HG03521 (cell line): ENCODE measurements around the gene VN1R5.

Experiments used
- ATAC-seq: cut with Tn5 transposase; IDR thresholded peaks from one replicate; pipeline ENCODE4 v1.9.1; 2021; ENCODE audit warnings: mild to moderate bottlenecking, moderate library complexity; ENCODE audit not compliant: unreplicated experiment

The VN1R5 gene

DNA sequence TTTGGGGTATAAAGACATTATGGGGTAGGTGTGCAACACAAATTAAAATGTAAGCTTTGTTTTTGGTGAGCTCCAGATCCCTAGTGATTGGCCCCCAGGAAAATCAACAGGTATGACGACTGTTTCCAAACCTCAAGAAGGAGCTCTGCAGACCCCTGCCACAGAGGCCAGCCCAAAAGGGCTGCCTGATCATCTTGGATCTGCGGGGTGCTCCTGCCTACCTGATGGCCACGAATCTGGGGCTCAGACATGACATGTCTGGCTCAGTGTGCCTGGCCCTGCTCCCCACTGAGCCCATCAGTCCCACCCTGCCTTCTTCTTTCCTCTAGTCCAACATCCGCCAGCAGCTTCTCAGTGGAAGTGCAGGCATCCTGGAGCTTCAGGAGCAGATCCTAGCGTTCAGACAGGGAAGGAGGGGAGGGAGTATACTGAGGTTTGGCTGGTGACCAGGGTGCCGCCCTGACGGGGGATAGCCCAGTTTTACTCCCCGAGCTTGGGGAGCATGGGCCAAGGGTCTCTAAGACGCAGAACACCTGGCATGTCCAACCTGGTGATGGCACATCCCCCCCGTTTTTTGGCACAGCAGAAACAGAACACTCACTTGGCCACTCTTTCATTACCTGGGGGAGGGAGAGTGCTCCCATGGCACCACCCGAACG is 44.0 kb downstream of the VN1R5 start:
- no peak for ATAC-seq

DNA sequence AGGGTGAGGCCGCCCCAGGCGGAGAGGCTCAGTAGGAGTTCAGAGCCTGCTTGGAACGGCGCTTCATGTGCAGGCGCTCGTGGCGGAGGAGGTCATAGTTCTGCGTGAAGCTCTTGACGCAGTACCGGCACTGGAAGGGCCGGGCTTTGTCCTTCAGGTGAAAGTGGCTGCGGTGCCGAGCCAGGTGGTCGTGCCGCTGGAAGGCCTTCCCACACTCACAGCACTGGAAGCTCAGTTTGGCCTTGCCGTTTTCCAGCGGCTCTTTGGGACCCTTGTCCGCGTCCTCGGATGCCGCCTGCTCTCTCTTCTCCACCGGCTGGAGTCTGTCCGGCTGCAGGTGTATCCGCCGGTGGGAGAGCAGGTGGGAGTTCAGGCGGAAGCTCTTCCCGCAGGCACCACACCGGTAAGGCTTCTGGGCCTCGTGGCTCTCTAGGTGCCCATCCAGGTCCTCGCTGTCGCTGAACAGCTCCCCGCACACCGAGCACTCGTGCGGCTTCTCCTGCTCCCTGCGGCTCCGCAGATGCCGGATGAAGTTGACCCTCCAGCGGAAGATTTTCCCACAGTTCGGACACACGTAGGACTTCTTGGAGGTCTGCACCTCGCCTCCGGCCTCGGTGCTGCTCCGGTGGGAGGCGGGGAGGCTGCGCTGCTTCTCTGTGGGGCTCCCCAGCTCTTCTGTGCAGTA is 44.8 kb downstream of the VN1R5 start:
- no peak for ATAC-seq

DNA sequence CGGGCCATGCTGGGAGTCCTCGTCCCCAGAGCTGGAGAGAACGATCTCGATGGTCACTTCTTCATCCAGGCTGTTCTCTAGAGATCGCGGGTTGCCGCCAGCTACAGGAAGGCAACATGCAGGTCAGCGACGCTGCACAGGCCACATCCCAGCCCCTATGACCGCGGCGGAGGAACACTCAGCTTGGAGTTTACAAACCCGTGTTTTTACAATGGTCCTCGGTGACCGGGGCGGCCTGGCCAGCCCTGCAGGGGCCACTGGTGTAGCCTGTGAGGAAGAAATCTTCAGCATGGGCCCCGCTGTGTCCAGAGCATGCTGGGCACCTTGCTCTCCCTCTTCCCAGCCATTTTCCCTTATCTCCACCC is 45.3 kb downstream of the VN1R5 start:
- no peak for ATAC-seq

DNA sequence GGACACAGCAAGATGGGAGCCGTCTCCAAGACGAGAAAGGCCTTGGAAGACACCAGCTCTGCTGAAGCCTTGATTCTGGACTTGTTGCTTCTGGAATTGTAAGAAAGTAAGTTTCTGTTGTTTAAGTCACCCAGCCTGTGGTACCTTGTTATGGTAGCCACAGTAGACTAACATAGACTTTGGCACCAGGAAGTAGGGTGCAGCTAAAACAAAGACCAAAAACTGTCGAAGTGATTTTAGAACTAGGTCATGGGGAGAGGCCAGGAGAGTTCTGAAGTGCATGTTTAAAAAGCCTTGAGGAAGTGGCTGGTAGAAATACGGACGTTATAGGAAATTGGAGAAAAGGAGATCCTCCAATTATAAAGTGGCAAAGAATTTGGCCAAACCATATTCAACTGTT is 47.3 kb downstream of the VN1R5 start:
- no peak for ATAC-seq

DNA sequence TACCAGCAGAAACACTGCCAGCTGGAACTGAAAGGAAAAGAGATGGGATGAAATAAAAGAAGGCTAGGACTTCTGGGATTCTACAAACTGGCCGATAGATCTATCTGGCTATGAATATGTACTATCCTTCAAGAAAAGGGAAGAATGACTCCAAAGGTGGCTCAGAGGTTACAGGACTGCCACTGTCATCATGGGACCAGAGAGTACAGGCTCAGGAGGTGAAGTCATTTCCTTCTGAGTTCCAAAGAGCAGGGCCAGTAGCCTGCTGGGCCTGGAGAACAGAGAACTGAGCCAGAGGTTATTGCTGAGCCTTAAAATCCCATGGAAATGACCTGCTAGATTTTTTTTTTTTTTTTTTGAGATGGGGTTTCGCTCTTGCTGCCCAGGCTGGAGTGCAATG is 48.2 kb downstream of the VN1R5 start:
- no peak for ATAC-seq
